ENCODE measurements around the gene DBN1.

The DBN1 gene

DNA sequence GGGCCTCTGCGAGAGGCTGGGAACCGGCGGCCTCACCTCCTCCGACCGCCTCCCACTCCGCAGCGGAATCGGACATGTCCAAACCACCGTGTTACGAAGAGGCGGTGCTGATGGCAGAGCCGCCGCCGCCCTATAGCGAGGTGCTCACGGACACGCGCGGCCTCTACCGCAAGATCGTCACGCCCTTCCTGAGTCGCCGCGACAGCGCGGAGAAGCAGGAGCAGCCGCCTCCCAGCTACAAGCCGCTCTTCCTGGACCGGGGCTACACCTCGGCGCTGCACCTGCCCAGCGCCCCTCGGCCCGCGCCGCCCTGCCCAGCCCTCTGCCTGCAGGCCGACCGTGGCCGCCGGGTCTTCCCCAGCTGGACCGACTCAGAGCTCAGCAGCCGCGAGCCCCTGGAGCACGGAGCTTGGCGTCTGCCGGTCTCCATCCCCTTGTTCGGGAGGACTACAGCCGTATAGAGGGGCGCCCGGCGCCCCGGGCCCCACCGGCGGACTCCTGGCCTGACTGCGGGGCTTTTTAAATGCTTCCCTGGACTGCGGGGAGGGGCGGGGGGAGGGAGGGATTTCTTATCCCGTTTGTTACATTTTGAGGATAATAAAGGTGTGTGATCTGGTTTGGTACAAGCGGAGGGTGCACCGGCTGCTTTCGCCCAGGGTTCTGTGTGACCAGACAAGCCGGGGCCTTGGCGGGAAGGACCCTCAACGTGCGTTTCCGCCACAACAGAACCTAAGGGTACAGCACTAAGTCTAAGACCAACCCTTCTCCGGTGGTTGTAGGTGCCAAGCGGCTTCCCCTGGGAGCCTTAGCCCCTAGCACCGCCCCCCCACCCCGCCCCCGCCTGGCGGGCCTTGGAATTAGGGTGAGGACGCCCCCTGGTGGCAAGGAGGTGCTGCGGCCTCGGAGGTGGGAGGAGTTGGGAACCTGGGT lies 17.5 kb downstream of the DBN1 start:
- peak; percentile 92 for DNase-seq (ENCODE audit: low read depth)

DNA sequence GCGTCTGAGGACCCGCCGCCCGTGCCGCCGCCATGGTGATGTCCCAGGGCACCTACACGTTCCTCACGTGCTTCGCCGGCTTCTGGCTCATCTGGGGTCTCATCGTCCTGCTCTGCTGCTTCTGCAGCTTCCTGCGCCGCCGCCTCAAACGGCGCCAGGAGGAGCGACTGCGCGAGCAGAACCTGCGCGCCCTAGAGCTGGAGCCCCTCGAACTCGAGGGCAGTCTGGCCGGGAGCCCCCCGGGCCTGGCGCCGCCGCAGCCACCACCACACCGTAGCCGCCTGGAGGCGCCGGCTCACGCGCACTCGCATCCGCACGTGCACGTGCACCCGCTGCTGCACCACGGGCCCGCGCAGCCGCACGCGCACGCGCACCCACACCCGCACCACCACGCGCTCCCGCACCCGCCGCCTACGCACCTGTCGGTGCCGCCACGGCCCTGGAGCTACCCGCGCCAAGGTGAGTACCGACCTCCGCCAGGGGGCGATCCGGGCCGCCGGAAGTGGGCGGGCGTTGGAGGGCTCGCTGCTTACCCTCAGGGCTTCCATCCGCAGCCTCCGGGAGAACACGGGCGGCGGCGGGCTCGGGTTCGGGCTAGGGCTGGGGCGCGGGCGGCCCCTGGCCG lies 18.3 kb downstream of the DBN1 start:
- peak; percentile 79 for DNase-seq (ENCODE audit: low read depth)

DNA sequence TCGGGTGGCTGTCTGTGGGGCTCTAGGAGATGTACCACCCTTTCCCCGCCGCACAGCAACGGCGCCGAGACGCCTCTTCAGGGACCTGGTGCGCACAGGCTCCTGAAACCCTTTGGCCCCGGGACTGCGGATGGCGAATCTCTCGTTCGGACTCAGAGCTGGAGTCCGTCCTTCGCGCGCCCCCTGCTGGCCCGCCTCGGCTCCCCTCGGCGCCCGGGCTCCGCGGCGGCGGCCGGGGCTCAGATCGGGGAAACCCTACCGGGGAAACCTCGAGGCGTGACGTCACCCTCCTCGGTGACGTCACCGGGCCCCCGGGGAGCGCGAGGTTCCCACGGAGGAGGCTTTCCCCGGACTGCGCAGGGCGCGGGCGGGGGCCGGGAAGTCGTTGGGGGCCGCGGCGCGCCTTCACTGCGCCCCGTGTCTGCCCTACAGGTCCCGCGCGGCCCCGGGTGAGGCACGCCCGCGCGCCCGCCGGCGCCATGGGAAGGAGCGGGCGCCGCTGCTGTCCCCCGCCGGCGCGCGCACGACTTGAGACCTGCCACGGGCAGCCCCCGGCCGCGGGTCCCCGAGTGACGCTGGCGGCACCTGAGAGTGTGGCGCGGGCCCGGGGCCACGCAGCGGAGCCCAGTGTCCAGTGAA lies 18.9 kb downstream of the DBN1 start:
- peak; percentile 89 for DNase-seq (ENCODE audit: low read depth)

DNA sequence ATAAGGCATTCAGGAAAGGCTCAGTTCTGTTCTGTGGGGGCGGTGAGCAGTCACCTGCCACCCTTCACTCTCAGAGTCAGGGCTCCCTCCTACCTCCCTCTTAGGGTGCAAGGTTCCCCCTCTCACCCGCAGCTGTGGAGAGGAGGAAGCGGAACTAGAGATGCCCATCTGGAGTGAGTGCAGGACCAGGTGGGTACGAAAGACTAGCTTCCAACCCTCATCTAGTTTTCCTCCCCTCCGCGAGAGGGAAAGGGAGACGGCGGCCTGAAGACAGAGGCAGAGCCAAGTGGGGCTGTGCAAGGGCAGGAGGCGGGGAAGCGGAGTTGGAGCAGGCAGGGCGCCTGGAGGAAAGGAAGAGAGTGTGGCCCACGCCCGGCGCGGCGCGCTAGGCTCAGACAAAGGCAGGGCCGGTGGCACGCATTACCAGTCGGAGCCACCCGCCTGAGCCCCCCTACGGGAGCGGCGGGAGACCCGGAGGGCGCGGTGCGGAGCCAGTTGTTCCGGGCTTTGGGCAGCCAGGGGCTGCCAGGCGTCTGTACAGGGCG lies 19.5 kb downstream of the DBN1 start:
- DNase-seq (ENCODE audit: low read depth), result no peak

DNA sequence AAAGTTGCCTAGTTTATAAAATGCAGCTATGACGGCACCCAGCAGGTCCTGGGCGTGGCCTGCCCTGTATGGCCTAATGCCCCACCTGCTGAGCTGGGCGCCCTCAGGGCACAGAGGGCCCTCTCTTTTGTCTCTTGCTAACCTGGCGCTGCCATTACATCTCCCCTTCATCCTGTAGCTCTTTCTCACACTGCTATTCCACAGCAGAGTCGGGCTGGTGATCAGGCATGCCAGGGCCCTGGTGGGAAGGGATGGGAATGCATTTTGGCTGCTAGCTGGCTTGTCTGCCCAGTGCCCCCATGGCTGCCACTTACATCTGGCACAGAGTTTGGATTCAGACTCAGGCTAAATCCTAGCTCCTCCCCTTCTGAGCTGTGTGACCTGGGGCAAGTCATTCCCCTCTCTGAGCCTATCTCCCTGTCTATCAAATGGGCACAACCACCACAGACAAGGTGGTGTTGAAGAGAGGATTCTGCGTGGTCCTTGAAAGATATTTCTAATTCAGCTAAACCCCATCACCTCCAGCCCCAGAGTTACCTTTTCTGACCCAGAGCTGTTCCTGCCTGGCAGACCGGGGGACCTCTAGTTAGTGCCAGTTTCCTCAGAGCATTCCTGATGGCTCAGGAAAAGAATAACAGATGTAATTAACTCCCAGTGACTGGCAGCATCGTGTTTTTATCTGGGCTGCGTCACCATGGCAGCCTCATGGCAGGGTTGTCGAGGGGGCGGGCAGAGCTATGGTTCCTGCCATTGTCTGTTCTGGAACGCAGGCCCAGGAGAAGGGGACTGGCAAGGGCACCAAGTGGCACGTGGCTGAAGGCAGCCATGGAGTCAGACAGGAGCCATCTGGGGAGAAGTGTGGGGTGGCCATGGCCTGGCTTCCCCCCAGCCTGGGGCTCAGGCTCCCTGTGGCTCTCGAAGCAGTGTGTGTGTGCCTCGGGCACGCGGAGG lies 20.5 kb downstream of the DBN1 start:
- no peak for DNase-seq (ENCODE audit: low read depth)

DNA sequence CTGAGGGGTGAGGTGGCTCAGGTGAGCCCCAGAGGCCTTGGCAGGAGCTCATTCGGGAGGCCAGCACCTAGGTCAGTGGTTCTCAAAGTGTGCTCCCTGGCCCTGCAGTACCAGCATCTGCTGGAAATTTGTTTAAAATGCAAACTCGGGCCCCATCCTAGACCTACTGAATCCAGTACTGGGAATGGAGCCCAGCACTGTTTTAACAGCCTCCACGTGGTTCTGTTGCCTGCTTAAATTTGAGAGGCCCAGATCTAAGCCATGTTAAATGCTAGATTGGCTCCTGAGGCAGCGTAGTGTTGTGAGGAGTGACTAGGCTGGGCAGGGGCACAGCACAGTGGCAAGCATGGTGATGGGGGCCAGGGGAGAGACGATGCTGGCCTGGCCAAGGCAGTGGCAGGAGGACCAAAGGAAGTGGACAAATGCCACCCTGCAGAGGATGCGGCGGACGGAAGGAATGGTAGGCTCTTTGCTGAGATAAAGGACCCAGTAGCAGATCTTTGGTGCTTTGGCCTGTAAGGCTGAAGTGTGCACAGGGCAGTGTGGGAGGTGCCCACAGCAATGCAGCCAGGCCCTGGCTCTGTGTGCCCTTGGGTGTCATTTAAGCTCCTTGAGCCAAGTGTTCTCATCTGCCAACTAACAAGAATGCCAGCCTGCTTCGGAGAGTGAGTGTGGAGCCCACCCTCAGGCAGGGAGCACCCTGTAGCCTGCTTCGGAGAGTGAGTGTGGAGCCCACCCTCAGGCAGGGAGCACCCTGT lies 22.6 kb downstream of the DBN1 start:
- DNase-seq (ENCODE audit: low read depth), result no peak

DNA sequence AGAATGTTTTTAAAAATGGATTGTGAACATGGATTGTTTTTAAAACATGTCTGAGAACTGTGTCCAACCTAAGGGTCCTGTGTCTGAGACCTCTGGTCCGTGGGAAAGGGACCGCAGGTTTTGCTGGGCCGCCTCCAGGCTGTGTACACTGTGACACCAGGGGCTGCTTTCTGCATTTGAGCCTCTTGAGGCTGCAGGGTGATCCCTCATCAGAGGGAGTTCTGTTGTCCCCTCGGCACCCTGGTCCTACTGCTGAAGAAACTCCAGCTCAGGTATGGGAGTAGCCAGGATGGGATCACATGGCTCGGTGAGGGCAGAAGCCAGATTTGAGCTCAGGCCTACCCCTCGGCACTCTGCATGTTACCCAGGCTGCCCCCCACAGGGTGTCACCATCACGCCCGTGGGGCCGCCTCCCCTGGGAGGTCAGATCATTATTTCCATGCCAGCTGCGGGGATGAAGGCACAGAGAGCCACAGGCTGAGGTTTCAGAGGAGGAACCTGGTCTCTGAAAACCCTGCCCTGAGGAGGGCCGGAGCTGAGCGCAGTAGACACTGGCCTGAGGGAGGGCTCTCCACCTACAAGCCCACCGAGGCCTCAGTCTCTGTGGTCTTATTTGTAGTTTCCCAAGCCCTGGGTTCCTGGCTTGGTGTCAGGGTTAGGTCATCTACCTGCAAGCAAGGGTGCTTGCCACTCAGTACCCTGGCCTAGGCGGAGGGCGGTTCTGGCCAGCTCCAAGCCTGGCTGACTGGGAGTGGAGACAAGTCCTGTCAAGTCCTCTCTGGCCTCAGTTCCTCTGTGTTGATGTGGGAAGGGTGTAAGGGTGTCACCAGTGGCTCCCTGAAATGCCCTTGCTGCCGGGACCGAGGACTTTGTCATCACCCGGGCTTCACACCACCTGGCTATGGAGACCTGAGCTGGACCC lies 24.0 kb downstream of the DBN1 start:
- no peak for DNase-seq (ENCODE audit: low read depth)

DNA sequence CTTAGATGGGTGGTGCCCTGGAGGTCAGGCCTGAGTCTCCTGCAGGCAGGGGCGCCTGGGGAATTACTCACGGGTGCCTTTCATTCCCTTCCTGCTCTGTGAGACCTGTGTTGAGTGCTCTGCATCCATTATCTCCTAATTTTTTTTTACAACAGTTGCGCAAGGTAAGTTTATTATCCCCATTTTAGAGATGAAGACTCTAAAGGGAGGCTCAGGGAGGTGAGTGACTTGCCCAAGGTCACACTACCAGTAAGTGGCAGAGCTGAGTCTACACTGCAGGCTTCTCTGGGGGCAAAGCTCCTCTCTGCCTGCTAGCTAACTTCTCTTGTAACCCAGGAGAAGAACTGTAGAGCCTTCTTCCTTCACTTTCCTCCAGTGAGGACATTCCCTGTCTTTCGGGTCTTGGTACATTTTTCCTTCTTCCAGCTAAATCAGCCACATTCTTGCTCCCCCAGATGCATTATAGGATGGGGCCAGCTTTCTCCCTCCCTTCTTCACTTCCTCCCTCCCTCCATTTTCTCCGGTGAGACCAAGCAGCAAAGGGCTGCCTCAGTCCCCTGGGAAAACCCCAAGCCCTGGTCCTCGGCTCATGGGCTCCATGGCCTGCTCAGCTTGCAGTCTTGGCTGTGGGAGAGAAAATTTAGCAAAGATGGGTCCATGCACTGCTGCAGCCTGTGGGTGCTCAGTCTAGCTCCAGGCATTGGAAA lies 25.0 kb downstream of the DBN1 start:
- DNase-seq (ENCODE audit: low read depth), result no peak

DNA sequence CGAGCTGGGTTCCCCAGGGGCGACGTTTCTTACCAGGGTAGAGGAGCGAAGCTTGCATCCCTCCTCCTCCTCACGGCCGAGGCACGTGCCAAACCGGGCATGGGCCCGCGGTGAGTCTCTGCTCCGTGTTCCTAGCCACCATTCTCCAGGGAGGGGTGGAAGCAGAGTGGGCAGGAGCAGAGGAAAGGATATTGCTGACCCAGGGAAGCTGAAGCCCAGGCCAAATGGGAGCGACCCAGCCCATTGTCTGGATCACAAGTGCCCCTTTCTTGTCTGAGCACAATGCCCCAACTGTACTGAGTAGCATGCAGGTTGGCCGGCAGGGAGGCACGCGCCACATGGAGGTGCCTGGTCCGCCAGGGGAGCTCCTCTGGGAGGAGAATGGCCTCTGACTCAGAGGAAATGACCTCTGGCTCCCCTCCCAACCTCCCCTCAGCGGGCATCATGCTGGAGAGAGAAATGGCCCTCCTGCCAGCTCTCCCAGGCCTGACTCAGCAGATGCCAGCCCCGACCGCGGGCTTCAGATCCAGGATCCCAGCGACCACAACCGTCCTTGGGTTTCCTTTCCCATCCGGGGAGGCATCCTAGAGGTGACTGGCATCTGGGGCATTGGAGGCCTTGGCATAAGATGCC lies 25.7 kb downstream of the DBN1 start:
- peak; percentile 93 for DNase-seq (ENCODE audit: low read depth)

DNA sequence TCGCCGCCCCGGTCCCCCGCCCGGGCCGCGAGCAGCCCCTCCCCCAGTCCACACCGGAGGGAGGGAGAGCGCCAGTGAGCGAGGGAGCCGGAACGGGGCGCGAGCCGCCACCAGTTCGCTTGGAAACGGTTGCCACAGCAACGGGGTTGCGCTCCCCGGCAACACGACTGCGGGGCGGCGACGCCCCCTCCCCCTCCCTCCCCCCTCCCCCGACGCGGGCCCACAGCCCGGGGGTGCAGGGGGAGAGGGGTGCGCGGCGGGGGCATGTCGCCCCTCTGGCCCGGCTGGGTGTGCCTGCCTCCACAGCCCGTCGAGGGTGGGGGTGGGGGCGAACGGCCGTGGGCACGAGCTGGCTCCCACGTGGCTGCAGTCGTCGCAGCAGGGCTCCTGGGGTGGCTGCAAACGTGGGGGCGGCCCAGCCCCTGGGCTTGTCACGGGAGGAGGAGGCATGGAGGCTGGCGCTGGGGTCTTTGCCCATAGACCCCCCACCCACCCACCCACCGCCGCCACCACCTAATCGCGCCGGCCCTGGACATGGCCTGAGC lies 26.3 kb downstream of the DBN1 start:
- peak; percentile 72 for DNase-seq (ENCODE audit: low read depth)

DNA sequence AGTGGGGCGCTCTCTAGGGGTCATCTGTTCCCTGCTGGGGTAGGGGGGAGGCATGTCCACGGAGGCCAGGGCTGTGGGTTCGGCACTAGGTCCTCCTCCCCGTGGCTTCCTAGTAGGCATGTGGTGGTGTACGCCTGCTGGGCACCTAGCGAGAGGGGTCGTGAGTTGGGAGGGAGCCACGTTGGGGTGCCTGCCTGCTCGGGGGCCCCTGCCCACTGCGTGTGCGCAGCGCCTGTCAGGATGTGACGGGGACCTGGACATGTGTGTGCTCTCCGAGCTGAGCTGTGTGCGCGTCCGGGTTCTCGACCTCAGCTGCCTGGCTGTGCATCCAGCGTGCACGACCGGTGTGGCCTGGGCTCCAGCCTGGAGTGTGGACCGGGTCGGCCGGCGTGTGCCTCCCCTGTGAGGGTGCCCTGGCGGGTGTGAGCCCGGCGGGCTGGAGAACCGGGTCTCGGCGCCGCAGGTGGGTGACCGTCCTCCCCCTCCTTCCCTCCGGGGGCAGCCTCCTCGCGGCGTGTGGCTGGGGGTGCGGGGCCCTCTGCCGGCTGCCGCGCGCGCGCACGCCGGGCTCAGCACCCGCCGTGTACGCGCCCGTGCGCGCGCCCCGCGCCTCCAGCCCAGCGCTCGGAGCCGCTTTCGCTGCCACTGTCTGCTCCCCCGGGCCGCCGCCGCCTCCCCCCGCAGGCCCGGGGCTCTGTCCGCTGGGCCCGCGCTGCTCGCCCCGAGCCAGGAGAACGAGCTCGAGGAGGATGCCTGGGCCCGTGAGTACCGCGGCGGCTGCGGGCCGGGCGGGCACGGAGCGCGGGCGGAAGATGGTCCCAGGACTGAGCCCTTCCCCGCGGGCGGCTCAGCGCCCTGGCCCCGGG lies 27.0 kb downstream of the DBN1 start, which contains the start of gene PRR7:
Gene PRR7 (plus strand): TSS at position 615 of the 866 bp plus-strand sequence. CDS start 8,254 bp downstream, outside the sequence.
- peak; percentile 78 for DNase-seq (ENCODE audit: low read depth)

DNA sequence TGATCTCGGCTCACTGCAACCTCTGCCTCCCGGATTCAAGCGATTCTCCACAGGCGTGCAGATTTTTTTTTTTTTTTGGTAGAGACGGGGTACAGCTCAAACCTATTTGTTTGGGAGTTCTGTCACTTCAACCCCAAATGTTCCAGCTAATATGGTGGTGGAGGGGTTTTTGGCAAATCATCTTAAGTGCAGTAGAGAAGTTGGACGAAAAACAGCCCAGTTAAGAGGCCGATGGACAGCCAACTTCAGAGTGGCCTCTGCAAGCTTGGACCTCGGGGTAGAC lies 27.6 kb downstream of the DBN1 start:
- DNase-seq (ENCODE audit: low read depth), result no peak

DNA sequence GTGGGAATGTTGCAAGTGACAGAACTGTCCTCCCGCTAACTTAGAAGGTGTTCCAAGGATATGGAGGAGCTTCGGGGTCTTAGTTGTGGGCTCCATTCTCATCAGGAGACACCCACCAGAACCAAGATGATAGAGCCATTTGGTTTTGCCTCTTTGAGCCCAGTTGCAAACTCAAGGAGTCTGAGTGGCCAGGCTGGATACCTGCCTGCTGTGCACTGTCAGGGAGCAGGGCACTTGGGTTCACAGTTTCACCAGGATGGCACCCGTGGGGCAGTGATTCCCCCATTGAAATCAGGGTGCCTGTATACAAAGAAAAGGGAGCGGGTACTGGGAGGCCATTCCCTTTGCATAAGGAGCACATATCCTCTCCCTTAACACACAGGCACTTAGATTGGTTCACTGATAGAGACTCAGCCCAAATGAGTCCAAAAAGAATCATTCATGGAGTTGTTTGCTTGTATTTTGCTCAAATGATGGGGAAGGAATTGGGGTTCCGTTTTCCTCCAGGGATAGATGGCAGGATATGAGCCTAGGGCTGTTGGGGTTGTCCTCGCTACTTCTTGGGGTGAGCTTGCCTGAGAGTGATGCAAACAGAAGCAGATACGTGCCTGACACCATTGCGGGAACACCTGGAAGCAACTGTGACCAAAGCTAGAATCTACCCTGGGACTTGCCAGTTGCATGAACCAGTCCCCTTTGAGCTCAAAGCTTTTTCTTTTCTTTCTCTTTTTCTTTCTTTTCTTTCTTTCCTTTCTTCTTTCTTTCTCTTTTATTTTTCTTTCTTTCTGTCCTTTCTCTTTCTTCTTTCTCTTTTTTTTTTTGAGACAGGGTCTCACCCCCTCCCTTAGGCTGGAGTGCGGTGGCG lies 28.1 kb downstream of the DBN1 start:
- no peak for DNase-seq (ENCODE audit: low read depth)

DNA sequence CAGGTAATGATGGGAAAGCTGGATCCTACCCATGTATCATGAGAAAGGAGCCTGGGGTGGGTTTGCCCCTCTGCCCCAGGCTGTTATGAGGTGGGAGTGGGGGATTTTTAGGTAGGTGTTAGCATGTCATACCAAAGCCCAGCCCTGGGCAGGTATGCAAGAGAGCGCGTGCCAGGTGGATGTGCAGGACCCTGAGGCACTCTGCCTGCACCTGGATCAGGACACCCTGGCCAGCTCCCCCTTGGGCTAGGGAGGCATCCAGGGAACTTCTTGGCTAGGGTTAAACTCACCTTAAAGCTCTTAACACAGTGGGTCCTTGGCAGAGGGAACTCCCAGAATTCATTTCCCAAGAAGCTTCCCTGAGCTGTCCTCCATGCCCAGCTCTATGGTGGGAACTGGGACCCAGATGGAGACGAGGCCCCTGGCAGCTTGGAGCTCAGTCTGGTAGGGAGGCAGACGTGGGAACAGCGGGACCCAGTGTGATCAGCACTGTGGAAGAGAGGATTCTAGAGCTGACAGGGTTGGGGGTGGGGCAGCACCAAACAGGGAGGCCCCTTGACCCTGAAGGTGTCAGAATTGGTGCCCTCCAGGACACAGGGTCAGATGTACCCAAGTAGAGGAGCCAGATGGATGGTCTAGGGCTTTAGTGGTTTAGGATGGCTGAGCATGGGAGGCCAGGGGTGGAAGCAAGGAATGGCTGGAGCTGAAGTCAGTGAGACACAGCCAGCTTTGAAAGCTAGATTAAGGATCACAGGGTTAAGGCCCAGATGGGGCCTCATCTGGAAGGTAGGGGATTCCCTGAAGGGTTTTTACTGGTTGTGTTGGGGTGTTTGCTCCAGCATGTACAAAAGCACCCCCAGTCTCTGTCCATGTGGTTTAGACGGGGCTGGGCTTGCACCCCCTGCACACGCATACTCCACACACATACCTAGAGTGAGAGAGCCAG lies 29.1 kb downstream of the DBN1 start:
- DNase-seq (ENCODE audit: low read depth), result no peak

Data from ELR (cell line).